ENCODE results near the gene TGM5.
"Not testable (repeated sequence)": the region's sequence is repeated elsewhere in the genome, so short reads cannot be mapped to it uniquely, and the experiment has no call there.

The TGM5 gene

DNA sequence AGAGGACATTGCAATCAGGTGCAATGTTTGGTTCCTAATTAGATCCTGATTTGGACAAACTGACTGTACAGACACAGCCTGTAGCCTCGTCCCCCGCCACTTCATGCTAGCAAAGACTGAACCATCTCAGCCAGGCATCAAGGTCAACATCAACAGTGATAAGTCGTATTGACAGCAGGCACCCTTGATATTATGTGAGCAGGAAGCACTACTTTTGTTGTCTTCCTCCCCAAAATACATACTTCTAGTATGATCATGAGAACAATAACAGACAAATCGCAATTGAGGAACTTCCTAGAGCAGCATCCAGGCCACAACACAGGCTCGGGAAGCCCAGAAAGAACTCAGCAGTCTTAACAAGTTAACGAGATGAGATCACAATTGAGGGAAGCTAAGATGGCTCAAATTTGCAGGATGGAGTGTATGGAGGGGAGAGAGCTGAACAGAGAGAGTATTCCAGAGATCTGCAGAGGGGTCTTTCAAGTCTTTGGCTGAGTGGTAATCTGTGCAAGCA is 20.4 kb downstream of the TGM5 start:
- DNase-seq (ENCODE audit: low read depth in 1 of 2, low spot score in 1 of 2) = no peak

DNA sequence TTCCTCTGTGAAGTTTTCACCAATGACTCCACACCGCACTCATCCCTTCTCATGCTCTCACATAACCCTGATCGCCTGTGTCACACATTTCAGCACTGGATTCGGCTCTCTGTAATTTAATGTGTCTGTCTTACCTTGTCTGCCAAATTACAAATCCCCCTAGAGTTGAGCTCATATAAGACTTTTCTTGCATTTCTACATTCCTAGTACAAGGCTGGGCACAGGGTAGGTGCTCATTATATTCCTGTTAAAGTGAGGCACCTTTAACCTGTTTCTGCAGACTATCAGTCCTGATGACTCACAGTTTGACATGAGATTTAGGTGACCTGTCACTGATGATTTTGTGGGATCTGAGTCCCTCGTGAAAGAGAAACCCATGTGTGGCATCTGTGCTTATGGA is 22.6 kb downstream of the TGM5 start:
- DNase-seq (ENCODE audit: low read depth in 1 of 2, low spot score in 1 of 2) = no peak

DNA sequence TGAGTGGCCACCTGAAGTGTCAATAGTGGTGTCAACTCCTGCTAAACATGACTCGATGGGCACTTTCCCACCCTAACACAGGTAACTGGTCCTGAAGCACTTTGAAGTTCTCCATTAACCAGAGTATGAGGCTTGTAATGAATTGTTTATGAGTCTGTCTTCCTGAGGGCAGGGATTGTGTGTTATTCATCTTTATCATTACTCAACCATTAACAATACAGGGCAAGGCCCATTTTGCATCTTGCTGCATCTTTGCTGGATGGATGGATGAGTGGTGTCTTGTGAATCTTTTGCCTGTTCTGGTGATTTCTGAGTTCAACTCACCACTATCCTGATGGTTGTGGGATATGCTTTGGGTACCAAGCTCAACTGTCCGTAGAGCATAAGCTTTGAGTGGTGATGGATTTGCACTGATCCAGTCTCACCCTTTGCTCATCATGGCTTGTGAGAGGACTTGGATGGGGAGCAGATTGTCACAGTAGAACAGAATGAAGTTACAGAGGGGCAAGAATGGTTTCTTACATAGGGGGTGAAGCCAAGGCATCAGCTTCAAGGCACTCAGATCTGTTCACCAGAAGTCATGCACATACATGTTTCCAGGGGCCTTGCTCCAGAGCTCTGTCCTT is 23.6 kb downstream of the TGM5 start:
- no peak for DNase-seq (ENCODE audit: low read depth in 1 of 2, low spot score in 1 of 2)

DNA sequence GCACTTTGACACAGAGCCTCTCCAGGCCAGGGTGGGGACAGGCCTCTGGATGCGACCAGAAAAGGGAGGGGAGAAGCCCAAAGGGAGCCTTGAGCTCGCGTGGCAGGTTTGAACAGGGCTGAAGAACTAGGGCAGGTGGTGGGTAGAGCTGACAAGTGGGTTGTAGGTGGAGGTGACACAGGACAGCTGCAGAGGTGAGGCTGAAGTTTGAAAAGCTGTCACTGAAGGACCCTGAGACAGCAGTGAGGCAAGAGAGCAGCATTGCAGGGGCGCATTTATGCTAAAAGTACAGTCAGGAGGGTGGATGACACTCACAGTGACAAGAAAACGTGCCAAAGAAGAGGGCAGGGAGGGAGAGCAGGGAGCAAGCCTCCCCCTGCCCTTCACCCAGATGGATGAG is 24.1 kb downstream of the TGM5 start:
- no peak for DNase-seq (ENCODE audit: low read depth in 1 of 2, low spot score in 1 of 2)

DNA sequence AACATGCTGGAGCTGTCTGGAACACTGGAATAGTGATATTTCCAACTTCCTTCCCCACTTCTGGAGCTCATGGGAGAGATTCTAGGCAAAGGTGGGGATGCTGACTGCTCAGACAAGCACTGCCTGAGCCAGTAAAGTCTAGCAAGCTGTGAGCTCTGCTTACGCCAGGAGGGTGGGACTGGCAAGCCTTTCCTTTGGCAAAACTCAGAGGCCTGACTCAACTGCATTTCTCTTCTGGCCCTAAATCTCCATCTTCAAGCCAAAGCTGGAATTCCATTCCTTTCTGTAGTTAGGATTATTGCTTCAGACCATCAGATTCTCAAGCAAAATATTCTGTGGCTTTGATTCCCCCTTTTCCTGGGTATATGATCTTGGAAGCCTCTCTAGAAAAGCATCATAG is 25.6 kb downstream of the TGM5 start:
- DNase-seq (ENCODE audit: low read depth in 1 of 2, low spot score in 1 of 2) = no peak

DNA sequence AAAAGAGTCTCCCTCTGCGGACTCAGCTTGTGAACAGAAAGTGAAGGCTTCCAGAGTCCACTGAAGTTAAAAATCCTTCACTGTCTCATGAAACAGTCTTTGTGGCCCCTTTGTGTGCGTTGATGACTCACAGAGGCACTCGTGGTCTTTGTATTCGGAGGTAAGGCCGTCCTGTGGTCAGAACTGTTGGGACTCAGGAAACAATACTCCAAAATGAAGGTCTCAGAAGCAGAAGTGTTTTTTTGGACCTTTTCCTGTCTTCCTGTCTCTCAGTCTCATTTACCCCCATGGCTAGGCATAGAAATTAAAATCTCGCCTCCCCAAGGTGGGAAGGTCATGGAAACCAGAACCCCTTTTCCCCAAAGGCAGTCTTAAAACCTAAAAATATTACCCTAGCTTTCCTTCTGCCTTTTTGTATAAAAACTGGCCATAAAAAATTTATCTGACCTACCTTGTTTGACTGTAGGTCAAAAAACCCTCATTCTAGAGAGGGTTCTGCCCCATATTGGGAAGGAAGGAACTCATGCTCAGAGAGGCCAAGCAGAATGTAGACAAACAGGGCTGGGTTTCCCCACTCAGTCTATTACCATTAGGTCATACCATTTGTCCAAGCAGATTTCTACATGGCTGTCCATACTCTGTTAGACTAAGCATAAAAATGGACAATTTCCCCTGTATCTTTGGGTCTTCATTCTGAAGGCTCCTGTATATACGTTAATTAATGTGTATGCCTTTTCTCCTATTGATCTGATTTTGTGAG is 26.8 kb downstream of the TGM5 start:
- no peak for DNase-seq (ENCODE audit: low read depth in 1 of 2, low spot score in 1 of 2)

DNA sequence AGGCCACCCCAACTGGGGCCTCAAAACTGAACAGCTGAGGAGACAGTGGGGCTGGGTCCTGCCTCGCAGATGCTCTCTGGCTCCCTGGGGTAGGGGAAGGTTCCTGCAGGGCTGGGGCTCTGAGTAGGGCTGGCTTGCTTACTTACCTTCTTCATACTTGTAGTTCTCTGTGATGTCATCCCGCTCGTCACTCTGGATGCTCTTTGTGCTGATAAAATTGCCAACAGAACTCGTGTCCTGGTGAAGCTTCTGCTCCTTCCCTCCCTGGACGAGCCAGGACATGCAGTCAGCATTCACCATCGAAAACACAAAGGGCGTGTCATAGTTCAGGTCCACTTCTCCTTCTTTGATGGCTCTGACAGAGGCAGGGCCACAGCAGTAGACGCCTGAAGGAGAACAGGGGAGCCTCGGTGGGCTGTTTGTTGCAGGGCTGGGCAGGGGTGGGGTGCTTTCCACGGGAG is 28.0 kb downstream of the TGM5 start:
- no peak for DNase-seq (ENCODE audit: low read depth in 1 of 2, low spot score in 1 of 2)

DNA sequence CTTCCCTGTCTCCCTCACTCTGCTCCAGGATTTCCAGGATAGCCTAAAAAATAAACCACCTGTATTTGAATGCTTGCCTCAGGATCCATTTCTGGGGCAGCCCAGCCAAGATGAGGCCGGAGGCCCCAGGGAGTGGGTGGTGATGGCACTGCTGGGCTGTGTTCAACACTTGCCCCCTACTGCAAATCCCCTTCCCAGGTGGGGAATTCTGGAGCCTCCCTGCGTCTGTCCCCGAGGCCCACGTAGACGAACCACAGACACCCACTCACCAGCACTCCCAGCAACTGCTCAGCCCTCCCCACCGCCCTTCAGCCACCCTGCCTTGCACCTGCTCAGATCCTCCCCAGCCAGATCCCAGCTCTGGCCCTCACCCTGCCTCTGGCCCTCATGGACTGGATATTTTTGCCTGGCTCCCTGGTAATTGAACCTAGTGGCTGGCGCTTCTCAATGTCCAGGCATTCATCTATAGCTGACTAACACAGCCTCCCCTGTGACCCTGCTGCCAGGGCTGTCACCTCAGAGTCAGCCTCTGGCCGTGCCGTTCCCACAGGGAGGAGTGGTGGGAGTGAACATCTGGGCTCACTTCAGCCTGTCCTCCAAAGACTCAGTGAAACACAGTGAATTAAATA is 28.8 kb downstream of the TGM5 start:
- no peak for DNase-seq (ENCODE audit: low read depth in 1 of 2, low spot score in 1 of 2)

DNA sequence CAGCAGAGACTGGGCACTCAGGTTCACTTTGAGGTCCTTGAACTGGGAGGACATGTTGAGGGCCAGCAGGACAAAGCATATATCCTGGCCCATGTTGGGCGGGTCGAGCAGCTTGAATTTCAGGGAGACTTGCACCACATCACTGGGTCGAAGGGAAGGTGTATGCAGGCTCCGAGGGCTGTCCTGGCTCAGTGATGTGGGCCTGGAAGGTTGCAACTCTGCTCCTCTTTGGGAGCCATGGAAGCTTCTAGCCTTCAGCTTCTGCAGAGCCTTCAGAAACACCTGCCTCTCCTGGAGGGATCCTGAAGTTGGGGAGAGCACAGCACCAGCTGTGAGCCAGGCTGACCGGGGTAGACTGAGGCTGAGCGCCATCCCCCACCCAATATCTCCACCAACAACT is 31.2 kb downstream of the TGM5 start:
- DNase-seq (ENCODE audit: low read depth in 1 of 2, low spot score in 1 of 2) = no peak

DNA sequence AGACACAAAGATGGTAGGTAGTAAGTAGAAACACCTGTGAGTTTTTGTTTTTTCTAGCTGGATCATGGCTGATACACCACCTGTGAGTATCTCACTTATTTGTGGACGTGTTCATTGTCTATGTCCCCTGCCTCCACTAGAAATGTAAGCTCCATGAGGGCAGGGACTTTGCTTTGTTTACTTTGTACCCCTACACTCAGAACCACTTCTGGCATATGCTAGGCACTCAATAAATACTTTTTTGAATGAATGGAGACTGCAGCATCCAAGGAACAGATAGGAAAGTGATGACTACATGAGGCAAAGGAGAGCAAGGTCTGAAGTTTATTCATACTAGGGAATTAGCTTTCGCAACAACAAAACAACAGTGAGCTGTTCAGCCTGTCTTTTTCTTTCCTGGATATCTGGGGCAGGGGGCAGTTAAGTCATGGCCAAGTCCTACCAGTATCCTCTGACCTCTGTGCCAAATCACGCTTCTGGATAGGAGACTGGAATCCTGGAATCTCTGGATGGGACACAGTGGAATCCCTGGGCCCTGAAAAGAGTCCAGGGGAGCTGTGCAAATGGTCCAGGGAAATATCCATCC is 34.3 kb downstream of the TGM5 start:
- DNase-seq (ENCODE audit: low read depth in 1 of 2, low spot score in 1 of 2) = no peak

DNA sequence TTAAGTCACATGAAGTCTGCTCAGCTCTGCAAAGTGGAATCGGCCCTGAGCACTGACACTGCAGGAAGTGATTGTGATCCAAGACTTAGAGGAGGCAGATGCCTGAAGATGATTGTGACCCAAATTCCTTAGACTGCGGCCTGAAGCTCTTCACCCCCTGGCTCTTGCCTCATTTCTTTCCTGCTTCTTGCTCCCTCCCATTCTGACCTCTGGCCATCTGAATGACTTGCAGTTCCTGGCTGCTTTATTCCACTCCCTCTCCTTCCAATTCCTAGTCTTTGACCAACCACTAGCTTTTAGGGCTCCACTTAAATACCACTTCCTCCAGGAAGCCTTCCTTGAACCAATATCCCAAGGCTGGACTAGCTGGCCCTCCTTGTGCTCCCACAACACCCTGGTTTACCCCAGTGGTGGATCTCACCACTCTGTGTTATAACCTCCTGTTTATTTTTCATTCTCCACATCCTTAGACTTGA is 36.0 kb downstream of the TGM5 start:
- no peak for DNase-seq (ENCODE audit: low read depth in 1 of 2, low spot score in 1 of 2)

DNA sequence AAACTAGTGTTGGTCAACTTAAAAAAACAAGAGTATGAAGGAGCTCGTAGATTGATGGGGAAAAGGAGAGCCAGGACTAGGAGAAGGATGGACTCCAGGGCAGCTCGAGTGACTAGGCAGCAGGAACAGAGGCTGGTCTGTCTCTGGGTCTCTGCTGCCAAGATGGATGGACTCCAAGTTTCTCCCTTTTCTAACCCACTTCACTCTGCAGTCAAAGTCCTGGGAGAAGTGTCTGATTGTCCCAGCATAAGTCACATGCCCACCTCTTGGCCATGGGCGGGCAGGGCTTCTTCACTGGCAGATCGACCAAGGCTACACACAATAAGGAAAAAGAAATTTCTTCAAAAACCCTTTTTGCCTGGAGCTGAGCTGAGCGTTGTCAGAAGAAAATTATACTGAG is 36.8 kb downstream of the TGM5 start:
- no peak for DNase-seq (ENCODE audit: low read depth in 1 of 2, low spot score in 1 of 2)

DNA sequence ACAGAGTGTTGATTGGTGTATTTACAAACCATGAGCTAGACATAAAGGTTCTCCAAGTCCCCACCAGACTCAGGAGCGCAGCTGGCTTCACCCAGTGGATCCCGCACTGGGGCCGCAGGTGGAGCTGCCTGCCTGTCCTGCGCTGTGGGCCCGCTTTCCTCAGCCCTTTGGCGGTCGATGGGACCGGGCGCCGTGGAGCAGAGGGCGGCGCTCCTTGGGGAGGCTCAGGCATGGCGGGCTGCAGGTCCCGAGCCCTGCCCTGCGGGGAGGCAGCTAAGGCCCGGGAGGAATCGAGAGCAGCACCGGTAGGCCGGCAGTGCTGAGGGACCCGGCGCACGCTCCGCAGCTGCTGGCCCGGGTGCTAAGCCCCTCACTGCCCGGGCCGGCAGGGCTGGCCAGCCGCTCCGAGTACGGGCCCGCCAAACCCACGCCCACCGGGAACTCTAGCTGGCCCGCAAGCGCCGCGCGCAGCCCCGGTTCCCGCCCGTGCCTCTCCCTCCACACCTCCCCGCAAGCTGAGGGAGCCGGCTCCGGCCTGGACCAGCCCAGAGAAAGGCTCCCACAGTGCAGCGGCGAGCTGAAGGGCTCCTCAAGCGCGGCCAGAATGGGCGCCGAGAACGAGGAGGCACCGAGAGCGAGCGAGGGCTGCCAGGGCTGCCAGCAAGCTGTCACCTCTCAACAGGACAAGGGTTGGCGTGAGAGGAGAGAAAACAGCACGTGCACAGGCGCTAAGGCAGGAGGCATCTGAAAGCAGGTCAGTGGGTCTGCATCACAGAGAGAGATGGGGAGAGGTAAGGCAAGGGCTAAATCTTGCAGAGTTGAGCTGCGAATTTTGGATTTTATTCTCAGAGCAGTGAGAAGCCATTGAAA is 40.1 kb downstream of the TGM5 start:
- no peak for DNase-seq (ENCODE audit: low read depth in 1 of 2, low spot score in 1 of 2)

DNA sequence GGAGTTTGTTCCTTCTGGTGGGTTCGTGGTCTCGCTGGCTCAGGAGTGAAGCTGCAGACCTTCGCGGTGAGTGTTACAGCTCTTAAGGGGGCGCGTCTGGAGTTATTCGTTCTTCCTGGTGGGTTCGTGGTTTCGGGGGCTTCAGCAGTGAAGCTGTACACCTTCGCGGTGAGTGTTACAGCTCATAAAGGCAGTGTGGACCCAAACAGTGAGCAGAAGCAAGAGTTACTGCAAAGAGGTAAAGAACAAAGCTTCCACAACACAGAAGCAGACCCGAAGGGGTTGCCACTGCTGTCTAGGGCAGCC is 40.8 kb downstream of the TGM5 start:
- not testable (repeated sequence) for DNase-seq (ENCODE audit: low read depth in 1 of 2, low spot score in 1 of 2)

DNA sequence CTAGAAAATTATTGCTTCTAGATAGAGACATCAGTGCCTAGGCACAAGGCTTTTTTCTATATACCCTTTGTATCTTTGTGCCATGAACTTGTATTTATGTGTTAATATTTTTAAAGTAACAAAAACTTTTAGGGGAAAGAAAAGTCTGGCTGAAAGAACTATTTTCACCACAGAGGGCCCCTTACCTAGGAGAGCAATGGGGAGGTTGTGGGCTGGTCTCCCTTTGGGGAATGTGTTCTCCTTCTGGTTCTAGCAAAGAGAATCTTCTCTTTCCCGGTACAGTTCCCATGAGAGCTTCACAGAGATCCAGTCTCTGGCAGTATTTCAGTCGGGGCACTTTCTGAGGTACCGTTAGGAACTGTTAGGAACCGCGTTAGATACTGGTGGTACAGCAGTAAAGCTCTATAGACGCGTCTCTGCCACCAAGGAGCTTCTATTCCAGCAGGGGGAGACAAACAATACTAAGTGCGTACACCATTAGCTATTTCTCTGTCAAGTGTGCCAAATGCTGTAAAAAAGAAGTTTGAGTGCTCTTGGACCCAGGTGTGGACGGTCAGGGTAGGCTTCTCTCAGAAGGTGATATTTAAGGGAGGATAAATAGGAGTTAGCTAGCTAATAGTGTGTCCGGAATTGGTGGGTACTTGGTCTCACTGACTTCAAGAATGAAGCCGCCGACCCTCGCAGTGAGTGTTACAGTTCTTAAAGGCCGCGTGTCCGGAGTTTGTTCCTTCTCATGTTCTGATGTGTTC is 41.4 kb downstream of the TGM5 start:
- peak; percentile 4 to 36 for DNase-seq (ENCODE audit: low read depth in 1 of 2, low spot score in 1 of 2)

DNA sequence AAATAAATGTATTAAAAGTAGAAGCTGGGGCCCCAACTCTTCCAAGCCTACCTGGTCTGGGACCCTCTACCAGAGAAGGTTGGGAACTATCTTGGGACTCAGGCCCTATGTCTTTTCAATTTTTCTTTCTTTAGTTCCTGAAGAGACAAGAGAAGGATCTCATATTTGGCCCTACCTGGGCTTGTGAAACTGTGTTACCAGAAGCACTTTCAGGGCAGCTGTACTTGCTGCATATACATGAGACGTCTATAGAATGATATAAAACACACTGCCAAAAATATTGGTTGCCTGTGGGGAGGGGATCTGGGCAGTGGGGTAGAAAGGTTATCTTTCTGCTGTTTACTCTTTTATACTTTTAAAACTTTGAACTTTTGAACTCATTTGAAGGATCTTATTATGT is 45.3 kb downstream of the TGM5 start:
- DNase-seq (ENCODE audit: low read depth in 1 of 2, low spot score in 1 of 2) = no peak

DNA sequence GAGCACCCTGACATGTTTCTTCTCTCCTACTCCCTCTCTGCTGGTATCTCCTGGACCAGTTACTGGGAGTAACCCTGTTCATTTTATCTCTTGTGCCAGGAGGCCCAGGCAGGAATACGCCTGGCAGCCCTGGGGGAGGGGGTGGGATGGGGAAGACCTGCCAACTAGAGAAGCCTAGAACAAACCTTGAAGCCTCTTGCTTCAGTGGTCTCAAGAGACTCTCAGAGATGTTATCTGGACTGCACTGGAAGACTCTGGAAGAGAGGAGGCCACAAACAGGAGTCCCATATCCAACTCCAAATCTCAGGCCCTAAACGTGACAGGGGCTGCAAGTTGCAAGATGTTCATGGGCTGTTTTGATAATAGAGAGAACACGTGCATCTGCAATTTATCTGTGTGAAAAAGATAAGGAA is 45.7 kb downstream of the TGM5 start, which contains the start of gene EPB42:
Gene EPB42 (minus strand): TSS at position 28 of the 413 bp plus-strand sequence. CDS start 193 bp downstream, outside the sequence.
- no peak for DNase-seq (ENCODE audit: low read depth in 1 of 2, low spot score in 1 of 2)

DNA sequence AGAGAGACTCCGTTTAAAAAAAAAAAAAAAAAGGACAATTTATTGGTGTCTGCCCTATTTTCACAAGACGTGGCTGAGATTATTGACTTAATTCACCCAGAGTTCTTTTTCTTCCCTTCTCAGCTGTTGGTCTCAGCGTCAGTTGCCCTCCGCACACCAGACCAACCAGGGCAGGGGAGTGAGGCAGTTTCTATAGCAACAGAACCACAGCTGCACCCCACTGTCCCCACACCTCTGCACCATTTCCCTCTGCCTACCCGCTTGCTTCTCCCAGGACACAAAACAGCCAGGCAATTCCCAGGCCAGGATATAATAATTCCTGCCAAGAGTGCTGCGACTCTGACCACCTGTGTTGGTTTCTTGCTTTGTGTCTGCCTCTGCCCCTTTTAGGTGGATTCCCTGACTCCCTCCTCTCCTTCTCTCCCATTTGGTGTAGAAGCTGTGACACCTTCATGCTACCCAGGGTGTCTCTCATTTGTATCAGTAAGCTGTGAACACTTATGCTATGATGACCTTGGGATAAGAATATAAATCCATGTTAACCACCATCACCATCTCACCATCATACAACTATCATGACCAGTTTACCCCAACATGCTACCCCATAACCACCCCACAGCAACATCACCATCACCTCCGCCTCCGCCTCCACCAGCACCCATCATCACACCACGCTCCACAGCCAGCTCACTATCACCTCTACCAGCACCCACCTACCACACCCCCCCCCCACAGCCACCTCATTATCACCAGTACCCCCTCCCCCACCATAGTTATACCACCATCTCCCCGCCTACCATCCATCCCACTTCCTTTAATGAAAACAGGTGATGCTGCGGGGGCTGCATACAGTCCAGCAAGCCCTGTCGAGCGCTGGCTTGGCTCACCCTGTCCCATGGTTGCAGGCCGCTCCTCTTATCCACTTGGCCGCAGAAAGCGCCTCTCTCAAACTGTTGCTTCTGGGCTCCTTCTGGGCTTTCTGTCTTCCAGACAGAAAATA is 46.5 kb downstream of the TGM5 start:
- no peak for DNase-seq (ENCODE audit: low read depth in 1 of 2, low spot score in 1 of 2)

All from activated CD4-positive, alpha-beta T cell treated with anti-CD3 and anti-CD28 coated beads, Interleukin-2, amount 50 U/mL, for 24 hours (primary cell).